Measurements from ENCODE around the gene PLEK2. TPM values are rescaled to one million over a fixed set of nuclear protein-coding genes. Genes with fewer than 3 reads are reported as not detected.

The PLEK2 gene
- total and polyA plus RNA-seq, 2 experiments from 2014 or later, result 0.92 to 1.8 TPM

GRCh38 chr14:67421356-67422224 is 9.6 kb upstream of the PLEK2 start:
- peaks cover 3% of the 10 kb centered on the region for H3K4me1 ChIP-seq (ENCODE audit: low read depth)
- no peak overlapping the region for H3K4me3 ChIP-seq
- no peak for DNase-seq (ENCODE audit: low read depth in 1 of 2, low spot score in 1 of 2)
- H3K27me3 ChIP-seq, result no peaks in the 10 kb centered on the region
- H3K36me3 ChIP-seq, result no peaks in the 10 kb centered on the region
- no peak overlapping the region for H3K27ac ChIP-seq
- no peaks in the 10 kb centered on the region for H3K9me3 ChIP-seq (ENCODE audit: low read depth)
- TF ChIP-seq CTCF (IDR thresholded peaks at IDR 0.05; ENCODE audit: low read depth, low read length), result no peak

DNA sequence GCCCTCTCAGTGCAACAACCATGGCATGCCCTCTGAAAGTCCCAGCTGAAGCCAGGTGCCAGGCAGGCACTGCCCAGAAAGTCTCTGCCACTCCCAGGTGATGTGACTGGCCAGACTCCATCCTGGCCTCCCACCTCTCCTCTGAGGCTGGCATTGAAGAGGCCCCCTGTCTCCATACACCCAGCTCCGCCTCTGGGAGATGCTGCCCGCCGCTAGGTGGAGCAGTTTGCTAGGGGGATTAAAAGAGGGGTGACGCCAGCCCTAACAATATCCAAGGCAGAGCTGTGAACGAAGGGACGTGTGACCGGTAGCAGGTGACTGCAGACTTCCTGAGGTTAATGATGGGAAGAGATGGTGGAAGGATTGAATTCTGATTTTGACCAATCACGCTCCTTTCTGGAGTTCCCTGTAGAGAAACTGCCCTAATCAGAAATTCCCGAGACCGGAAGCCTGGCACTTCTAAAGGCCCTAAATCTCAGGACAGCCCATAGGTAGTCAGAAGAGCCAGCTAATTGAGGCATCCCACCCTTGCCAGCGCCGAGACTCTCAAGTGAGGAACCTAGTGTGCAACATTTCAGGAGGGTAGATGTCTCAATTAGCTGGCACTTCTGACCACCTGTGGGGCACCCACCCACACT is 8.3 kb upstream of the PLEK2 start:
- H3K4me1 ChIP-seq (ENCODE audit: low read depth), result peaks cover 3% of the 10 kb centered on the region
- H3K27me3 ChIP-seq, result no peaks in the 10 kb centered on the region
- no peaks in the 10 kb centered on the region for H3K36me3 ChIP-seq
- no peaks in the 10 kb centered on the region for H3K9me3 ChIP-seq (ENCODE audit: low read depth)
- H3K4me3 ChIP-seq, result no peak overlapping the region
- no peak overlapping the region for H3K27ac ChIP-seq
- TF ChIP-seq CTCF (IDR thresholded peaks at IDR 0.05; ENCODE audit: low read depth, low read length), result peak; percentile 36
- no peak for DNase-seq (ENCODE audit: low read depth in 1 of 2, low spot score in 1 of 2)

GRCh38 chr14:67418401-67419191 is 6.6 kb upstream of the PLEK2 start:
- Histone ChIP-seq H3K4me1 (ENCODE audit: low read depth) (peaks cover 3% of the 10 kb centered on the region), H3K9me3 (ENCODE audit: low read depth) (no peaks in the 10 kb centered on the region), H3K27ac (no peak overlapping the region), H3K36me3 (no peaks in the 10 kb centered on the region), H3K4me3 (no peak overlapping the region), H3K27me3 (no peaks in the 10 kb centered on the region)
- no peak for DNase-seq (ENCODE audit: low read depth in 1 of 2, low spot score in 1 of 2)
- no peak for TF ChIP-seq CTCF (IDR thresholded peaks at IDR 0.05; ENCODE audit: low read depth, low read length)

GRCh38 chr14:67417633-67418032 is 5.7 kb upstream of the PLEK2 start:
- Histone ChIP-seq H3K4me1 (ENCODE audit: low read depth) (peaks cover 3% of the 10 kb centered on the region), H3K27ac (no peak overlapping the region), H3K27me3 (no peaks in the 10 kb centered on the region), H3K9me3 (ENCODE audit: low read depth) (no peaks in the 10 kb centered on the region), H3K4me3 (no peak overlapping the region), H3K36me3 (no peaks in the 10 kb centered on the region)
- DNase-seq (ENCODE audit: low read depth in 1 of 2, low spot score in 1 of 2), result peak in 1 of 2 donors; percentile 42
- TF ChIP-seq CTCF (IDR thresholded peaks at IDR 0.05; ENCODE audit: low read depth, low read length), result no peak

- DNase-seq (ENCODE audit: low read depth in 1 of 2, low spot score in 1 of 2), result no peak
- no peak overlapping the region for H3K4me3 ChIP-seq
- H3K36me3 ChIP-seq, result no peaks in the 10 kb centered on the region
- no peaks in the 10 kb centered on the region for H3K9me3 ChIP-seq (ENCODE audit: low read depth)
- peaks cover 8% of the 10 kb centered on the region for H3K27me3 ChIP-seq
- H3K27ac ChIP-seq, result no peak overlapping the region
- TF ChIP-seq CTCF (IDR thresholded peaks at IDR 0.05; ENCODE audit: low read depth, low read length), result no peak
- H3K4me1 ChIP-seq (ENCODE audit: low read depth), result peaks cover 3% of the 10 kb centered on the region
These were observed 4.8 kb upstream of the PLEK2 start for GRCh38 chr14:67416810-67417209.
